K562 (cell line): ENCODE measurements around the gene CD300A. TPM values are rescaled to one million over a fixed set of nuclear protein-coding genes. Genes with fewer than 3 reads are reported as not detected.

ENCODE experiments used
- ATF1 ChIP-seq, 2 experiments: fragments of 450-650 bp in 1 of 2; IDR thresholded peaks; 2 replicates each; pipeline ENCODE4 v1.6.1; 2016; ENCODE audit warnings: missing compliant biosample characterization in 1 of 2, missing genetic modification characterization in 1 of 2
- CBFB ChIP-seq: sonication (generic); formaldehyde crosslinking; IDR thresholded peaks from 2 replicates; pipeline ENCODE4 v1.4.0; 2020; ENCODE audit warnings: mild to moderate bottlenecking, missing genetic modification reagents
- CHD2 ChIP-seq: IDR thresholded peaks from 2 replicates; pipeline ENCODE4 v1.6.1; 2011; ENCODE audit warnings: low read depth, low read length
- DEAF1 ChIP-seq: fragments of 450-650 bp; formaldehyde crosslinking; IDR thresholded peaks from 2 replicates; pipeline ENCODE4 v1.4.0; 2020; ENCODE audit warnings: mild to moderate bottlenecking, moderate library complexity
- DIDO1 ChIP-seq: fragments of 450-650 bp; IDR thresholded peaks from 2 replicates; pipeline ENCODE4 v1.6.1; 2016; ENCODE audit warnings: low read depth, missing biosample characterization, missing genetic modification characterization
- GABPA ChIP-seq: fragments of 200-800 bp; sonication (Bioruptor generic); conservative IDR thresholded peaks from 2 replicates; pipeline ENCODE4 v1.6.1; 2016; ENCODE audit warnings: low read depth, missing genetic modification characterization, missing compliant biosample characterization
- GATAD2A ChIP-seq: fragments of 450-650 bp; IDR thresholded peaks from 2 replicates; pipeline ENCODE4 v1.6.1; 2017
- GTF2F1 ChIP-seq: IDR thresholded peaks from 2 replicates; pipeline ENCODE4 v1.6.1; 2011; ENCODE audit warnings: low read depth, low read length, improper control_type of control experiment
- JUNB ChIP-seq: fragments of 450-650 bp; formaldehyde crosslinking; conservative IDR thresholded peaks from 2 replicates; pipeline ENCODE4 v1.4.0; 2020; ENCODE audit warnings: mild to moderate bottlenecking
- KLF13 ChIP-seq: fragments of 450-650 bp; IDR thresholded peaks from 2 replicates; pipeline ENCODE4 v1.6.1; 2016; ENCODE audit warnings: missing genetic modification characterization, low read depth, mild to moderate bottlenecking, missing compliant biosample characterization, moderate library complexity, borderline replicate concordance
- MYC ChIP-seq, 2 experiments: fragments of 250-450 bp in 1 of 2; sonication (Bioruptor Pico) in 1 of 2; IDR thresholded peaks; 2 replicates each; pipeline versions ENCODE4 v1.5.1 to v1.6.1; 2012 to 2021; ENCODE audit warnings: low read depth in 2 of 2, borderline replicate concordance in 1 of 2, improper control_type of control experiment in 1 of 2, low read length in 1 of 2, mild to moderate bottlenecking in 1 of 2, moderate library complexity in 1 of 2
- OTX1 ChIP-seq: fragments of 450-650 bp; formaldehyde crosslinking; IDR thresholded peaks from 2 replicates; pipeline ENCODE4 v1.4.0; 2022; ENCODE audit warnings: mild to moderate bottlenecking
- PCBP1 ChIP-seq: fragments of 200-400 bp; formaldehyde crosslinking; IDR thresholded peaks from 2 replicates; pipeline ENCODE4 v1.6.1; 2018; ENCODE audit warnings: mild to moderate bottlenecking, low read depth, low read length; ENCODE audit not compliant: poor library complexity, severe bottlenecking
- ZNF274 ChIP-seq: IDR thresholded peaks from 2 replicates; pipeline ENCODE4 v1.6.1; 2011; ENCODE audit warnings: low read depth, mild to moderate bottlenecking, low read length, moderate library complexity, borderline replicate concordance
- ZNF431 ChIP-seq: sonication (generic); formaldehyde crosslinking; IDR thresholded peaks from 2 replicates; pipeline ENCODE4 v1.8.0; 2022; ENCODE audit warnings: mild to moderate bottlenecking, missing genetic modification reagents
- ZNF584 ChIP-seq: fragments of 200-800 bp; sonication (Bioruptor generic); IDR thresholded peaks from 2 replicates; pipeline ENCODE4 v1.6.1; 2016; ENCODE audit warnings: low read depth, mild to moderate bottlenecking, missing genetic modification characterization, missing compliant biosample characterization
- polyA plus RNA-seq, 8 experiments: library from polyadenylated mRNA; depleted of rRNA in 4 of 8; stranded (reverse) in 5 of 8; unstranded in 3 of 8; fragments of >200 nt; fragmentation: Nextera tagmentation in 2 of 8; fragmentation: Illumina TruSeq in 1 of 8; extraction: Ambion mirVana in 2 of 8; extraction: Trizol in 1 of 8; gene quantifications; 2 replicates each; pipeline versions ENCODE4 v1.2.1 to v1.2.3, GENCODE V29; 2011 to 2014; ENCODE audit warnings: inconsistent platforms in 1 of 8, missing spikeins in 1 of 8
- total RNA-seq, 7 experiments: library from RNA; depleted of rRNA in 6 of 7; stranded (reverse); fragments of >200 nt in 6 of 7; fragmentation: Illumina TruSeq in 2 of 7; extraction: Trizol in 2 of 7; gene quantifications; 2 replicates each; pipeline versions ENCODE4 v1.2.1 to v1.2.3, GENCODE V29; 2011 to 2021; ENCODE audit warnings: low replicate concordance in 1 of 7
- TF ChIP-seq, protein P1 (sequence below): sonication (generic); formaldehyde crosslinking; IDR thresholded peaks from 2 replicates; pipeline ENCODE4 v1.9.0; 2022; ENCODE audit warnings: mild to moderate bottlenecking, missing genetic modification reagents
- TF ChIP-seq, protein P2 (sequence below): fragments of 450-650 bp; conservative IDR thresholded peaks from 2 replicates; pipeline ENCODE4 v1.6.1; 2016; ENCODE audit warnings: missing genetic modification characterization, low read depth, mild to moderate bottlenecking, control low read depth, missing compliant biosample characterization
- TF ChIP-seq, protein P3 (sequence below): fragments of 450-650 bp; IDR thresholded peaks from 2 replicates; pipeline ENCODE4 v1.6.1; 2016; ENCODE audit warnings: borderline replicate concordance

Gene CD300A
- total and polyA plus RNA-seq, 9 of the 15 experiments (the other 6 are each of a cell fraction or from before 2014, with no cell fraction given): 0.21 to 1.7 (median 0.41) TPM; not detected in 1

GRCh38 chr17:74514632-74515334, 48.3 kb downstream of the CD300A start (continued):
- TF ChIP-seq DEAF1 (CRISPR knock-in tag) (no peak), GATAD2A (no peak), DIDO1 (peak; percentile 91), JUNB (CRISPR knock-in tag) (peak; percentile 80), ZNF584 (no peak), CHD2 (no peak), GTF2F1 (no peak), MYC (IDR thresholded peaks at IDR 0.05; ENCODE audit: low read depth, low read length) (no peak), MYC (CRISPR knock-in tag; IDR thresholded peaks at IDR 0.05; ENCODE audit: borderline replicate concordance, low read depth) (no peak), PCBP1 (no peak), GABPA (tag) (0 out of 2 replicates have a peak, but pooled peaks have one; percentile 24), ZNF431 (CRISPR knock-in tag) (0 out of 2 replicates have a peak, but pooled peaks have one; percentile 3), ZNF274 (no peak), CBFB (CRISPR knock-in tag) (peak; percentile 87), ATF1 (CRISPR knock-in tag; IDR thresholded peaks at IDR 0.05) (no peak), ATF1 (tag; IDR thresholded peaks at IDR 0.05) (peak; percentile 80), KLF13 (tag) (no peak), OTX1 (CRISPR knock-in tag) (no peak)
- TF ChIP-seq, protein P1, sequence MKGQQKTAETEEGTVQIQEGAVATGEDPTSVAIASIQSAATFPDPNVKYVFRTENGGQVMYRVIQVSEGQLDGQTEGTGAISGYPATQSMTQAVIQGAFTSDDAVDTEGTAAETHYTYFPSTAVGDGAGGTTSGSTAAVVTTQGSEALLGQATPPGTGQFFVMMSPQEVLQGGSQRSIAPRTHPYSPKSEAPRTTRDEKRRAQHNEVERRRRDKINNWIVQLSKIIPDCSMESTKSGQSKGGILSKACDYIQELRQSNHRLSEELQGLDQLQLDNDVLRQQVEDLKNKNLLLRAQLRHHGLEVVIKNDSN (CRISPR knock-in tag): peak; percentile 94
- TF ChIP-seq, protein P2, sequence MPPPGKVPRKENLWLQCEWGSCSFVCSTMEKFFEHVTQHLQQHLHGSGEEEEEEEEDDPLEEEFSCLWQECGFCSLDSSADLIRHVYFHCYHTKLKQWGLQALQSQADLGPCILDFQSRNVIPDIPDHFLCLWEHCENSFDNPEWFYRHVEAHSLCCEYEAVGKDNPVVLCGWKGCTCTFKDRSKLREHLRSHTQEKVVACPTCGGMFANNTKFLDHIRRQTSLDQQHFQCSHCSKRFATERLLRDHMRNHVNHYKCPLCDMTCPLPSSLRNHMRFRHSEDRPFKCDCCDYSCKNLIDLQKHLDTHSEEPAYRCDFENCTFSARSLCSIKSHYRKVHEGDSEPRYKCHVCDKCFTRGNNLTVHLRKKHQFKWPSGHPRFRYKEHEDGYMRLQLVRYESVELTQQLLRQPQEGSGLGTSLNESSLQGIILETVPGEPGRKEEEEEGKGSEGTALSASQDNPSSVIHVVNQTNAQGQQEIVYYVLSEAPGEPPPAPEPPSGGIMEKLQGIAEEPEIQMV: no peak
- TF ChIP-seq, protein P3, sequence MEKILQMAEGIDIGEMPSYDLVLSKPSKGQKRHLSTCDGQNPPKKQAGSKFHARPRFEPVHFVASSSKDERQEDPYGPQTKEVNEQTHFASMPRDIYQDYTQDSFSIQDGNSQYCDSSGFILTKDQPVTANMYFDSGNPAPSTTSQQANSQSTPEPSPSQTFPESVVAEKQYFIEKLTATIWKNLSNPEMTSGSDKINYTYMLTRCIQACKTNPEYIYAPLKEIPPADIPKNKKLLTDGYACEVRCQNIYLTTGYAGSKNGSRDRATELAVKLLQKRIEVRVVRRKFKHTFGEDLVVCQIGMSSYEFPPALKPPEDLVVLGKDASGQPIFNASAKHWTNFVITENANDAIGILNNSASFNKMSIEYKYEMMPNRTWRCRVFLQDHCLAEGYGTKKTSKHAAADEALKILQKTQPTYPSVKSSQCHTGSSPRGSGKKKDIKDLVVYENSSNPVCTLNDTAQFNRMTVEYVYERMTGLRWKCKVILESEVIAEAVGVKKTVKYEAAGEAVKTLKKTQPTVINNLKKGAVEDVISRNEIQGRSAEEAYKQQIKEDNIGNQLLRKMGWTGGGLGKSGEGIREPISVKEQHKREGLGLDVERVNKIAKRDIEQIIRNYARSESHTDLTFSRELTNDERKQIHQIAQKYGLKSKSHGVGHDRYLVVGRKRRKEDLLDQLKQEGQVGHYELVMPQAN: peak; percentile 83; the same call in 1 of the 2 replicates
